Thymus (tissue), 11 donors: Measurements from ENCODE around the gene ZNF554. TPM values are rescaled to one million over a fixed set of nuclear protein-coding genes. Genes with fewer than 3 reads are reported as not detected.

Experiments
- DNase-seq, 9 donors: peaks; one replicate each; pipeline ENCODE4 v3.0.0-alpha.2; 2013; ENCODE audit warnings: low spot score in 9 of 9, low read depth in 6 of 9, missing footprints in 1 of 9
- H3K27ac ChIP-seq, 2 donors: one replicate each; pipeline ENCODE4 v1.5.1; 2013; ENCODE audit warnings: control low read depth in 1 of 2, low read depth in 1 of 2, low read length in 1 of 2, mild to moderate bottlenecking in 1 of 2, moderate library complexity in 1 of 2
- H3K27me3 ChIP-seq, 2 donors: one replicate each; pipeline ENCODE4 v1.5.1; 2013; ENCODE audit warnings: low read length in 1 of 2; ENCODE audit not compliant: control insufficient read depth in 2 of 2, insufficient read depth in 1 of 2
- H3K36me3 ChIP-seq, 2 donors: one replicate each; pipeline ENCODE4 v1.5.1; 2013; ENCODE audit warnings: low read length in 1 of 2, mild to moderate bottlenecking in 1 of 2, moderate library complexity in 1 of 2; ENCODE audit not compliant: control insufficient read depth in 2 of 2, insufficient read depth in 2 of 2
- H3K4me1 ChIP-seq, 2 donors: one replicate each; pipeline ENCODE4 v1.5.1; 2013; ENCODE audit warnings: low read length in 2 of 2; ENCODE audit not compliant: control insufficient read depth in 2 of 2, insufficient read depth in 2 of 2
- H3K4me3 ChIP-seq, 2 donors: one replicate each; pipeline ENCODE4 v1.5.1; 2013; ENCODE audit warnings: low read length in 2 of 2, control low read depth in 1 of 2, mild to moderate bottlenecking in 1 of 2
- H3K9me3 ChIP-seq, 2 donors: one replicate each; pipeline ENCODE4 v1.5.1; 2013; ENCODE audit warnings: low read length in 1 of 2, mild to moderate bottlenecking in 1 of 2; ENCODE audit not compliant: control insufficient read depth in 2 of 2, insufficient read depth in 1 of 2
- WGBS: extraction: QIAGEN DNeasy Blood & Tissue Kit; methylation state at CpG from one replicate; pipeline ENCODE4 v1.1.7; 2013; 5-methylcytosine and 5-hydroxymethylcytosine counted together
- polyA plus RNA-seq: library from polyadenylated mRNA; stranded (reverse); fragments of 200-250 nt; gene quantifications from one replicate; pipeline ENCODE4 v1.2.3, GENCODE V29; 2013
- total RNA-seq: library from RNA; stranded (reverse); fragments of 120-200 nt; gene quantifications from one replicate; pipeline ENCODE4 v1.2.4, GENCODE V29; 2013
- donor health status: healthy.

Gene ZNF554
- total and polyA plus RNA-seq, 2 donors, result 4.4 to 7.1 TPM

DNA sequence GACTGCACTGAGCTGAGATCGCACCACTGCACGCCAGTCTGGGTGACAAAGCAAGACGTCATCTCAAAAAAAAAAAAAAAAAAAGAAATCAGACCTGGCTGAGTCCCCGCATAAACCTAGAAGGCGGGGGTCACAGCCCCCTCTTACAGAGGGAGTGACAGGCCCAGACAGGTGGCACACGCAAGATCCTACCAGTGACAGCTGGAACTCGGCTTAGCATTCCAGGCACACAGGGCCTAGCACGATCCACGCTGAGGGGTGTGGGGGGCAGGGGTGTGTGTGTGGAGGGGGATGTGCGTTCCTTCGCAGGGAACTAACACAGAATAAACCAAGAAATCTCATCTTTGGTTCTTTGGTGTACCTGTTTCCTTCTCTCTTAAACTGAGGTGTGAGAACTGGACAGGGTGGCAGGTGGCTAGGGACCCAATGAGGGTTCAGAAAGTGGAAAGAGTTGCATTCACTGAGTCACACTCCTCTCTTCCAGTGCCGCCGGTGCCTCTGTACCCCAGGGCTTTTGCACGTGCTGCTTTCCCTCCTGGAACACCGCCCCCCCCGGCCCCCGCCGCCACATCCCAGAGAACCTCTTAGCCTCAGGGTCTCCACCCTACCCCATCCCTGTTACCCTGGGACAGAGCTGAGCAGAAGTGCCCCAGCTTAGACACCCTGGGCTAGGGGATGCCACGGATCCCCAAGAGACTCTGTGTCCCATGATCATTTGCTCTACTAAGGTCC, 41.5 kb upstream of the ZNF554 start:
- Histone ChIP-seq H3K36me3 (peaks cover 32 to 44% of the 10 kb centered on the region in 2 donors), H3K27me3 (no peaks in the 10 kb centered on the region), H3K4me3 (no peak overlapping the region), H3K9me3 (no peaks in the 10 kb centered on the region), H3K4me1 (peaks cover 32 to 42% of the 10 kb centered on the region in 2 donors), H3K27ac (no peak overlapping the region)
- DNase-seq, result no peak
- WGBS, result 94% methylated on average over 19 of the region's 19 CpGs

DNA sequence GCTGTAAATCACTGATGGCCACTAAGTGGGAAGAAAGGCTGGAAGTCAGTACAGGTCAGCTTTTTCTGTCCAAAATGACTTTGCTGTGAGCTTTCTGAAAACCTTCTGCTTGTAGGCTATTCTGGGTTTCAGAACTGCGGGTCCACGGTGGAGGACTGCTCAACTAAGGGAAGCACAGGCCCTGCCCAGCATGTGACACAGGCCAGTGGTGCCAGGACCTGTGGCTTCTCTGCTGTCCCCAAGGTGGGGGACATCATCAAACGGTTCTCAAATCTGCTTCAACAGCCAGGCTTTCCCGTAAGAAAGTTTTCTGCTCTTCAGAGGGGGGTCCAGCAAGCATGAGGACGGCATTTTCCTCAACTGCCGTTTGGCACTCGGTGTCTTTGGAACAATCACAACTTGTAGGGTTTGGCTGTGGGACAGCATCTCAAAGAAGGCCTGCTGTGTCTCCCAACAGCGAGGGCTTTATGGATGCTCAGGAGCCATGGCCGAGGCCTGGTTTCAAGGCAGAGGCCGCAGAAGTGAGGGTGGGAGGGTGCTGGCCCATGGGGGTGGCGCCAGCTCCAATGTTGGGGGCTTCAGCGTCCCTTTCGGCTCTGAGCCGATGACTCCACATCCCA, 40.4 kb upstream of the ZNF554 start:
- Histone ChIP-seq H3K9me3 (no peaks in the 10 kb centered on the region), H3K4me1 (peaks cover 38 to 53% of the 10 kb centered on the region in 2 donors), H3K4me3 (no peak overlapping the region), H3K36me3 (peaks cover 27 to 41% of the 10 kb centered on the region in 2 donors), H3K27ac (no peak overlapping the region), H3K27me3 (no peaks in the 10 kb centered on the region)
- 96% methylated on average over 14 of the region's 14 CpGs for WGBS
- DNase-seq, result no peak

DNA sequence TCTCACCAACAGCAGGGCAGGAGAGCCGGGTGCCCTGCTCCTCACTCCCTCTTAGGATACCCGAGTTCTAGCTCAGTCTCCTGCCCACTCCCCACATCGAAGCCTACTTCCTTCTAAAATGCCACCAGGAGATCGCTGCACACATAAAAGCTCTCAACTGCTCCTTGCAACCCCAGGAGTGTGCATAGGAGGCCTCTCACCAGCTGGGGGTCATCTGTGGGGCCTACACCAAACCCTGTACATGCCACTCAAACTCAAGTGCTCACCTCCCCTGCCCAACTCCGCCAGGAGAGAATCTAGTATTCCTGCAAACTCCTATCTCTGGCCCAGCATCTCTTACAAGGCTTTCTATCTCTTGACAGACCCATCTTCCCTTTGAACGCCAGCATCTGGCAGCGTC, 39.4 kb upstream of the ZNF554 start:
- no peak for DNase-seq
- whole genome bisulfite sequencing, result 97% methylated on average over 7 of the region's 7 CpGs
- Histone ChIP-seq H3K4me3 (no peak overlapping the region), H3K4me1 (peaks cover 40 to 57% of the 10 kb centered on the region in 2 donors), H3K9me3 (peaks cover 0 to 5% of the 10 kb centered on the region in 2 donors), H3K36me3 (peaks cover 17 to 37% of the 10 kb centered on the region in 2 donors), H3K27me3 (no peaks in the 10 kb centered on the region), H3K27ac (no peak overlapping the region)

DNA sequence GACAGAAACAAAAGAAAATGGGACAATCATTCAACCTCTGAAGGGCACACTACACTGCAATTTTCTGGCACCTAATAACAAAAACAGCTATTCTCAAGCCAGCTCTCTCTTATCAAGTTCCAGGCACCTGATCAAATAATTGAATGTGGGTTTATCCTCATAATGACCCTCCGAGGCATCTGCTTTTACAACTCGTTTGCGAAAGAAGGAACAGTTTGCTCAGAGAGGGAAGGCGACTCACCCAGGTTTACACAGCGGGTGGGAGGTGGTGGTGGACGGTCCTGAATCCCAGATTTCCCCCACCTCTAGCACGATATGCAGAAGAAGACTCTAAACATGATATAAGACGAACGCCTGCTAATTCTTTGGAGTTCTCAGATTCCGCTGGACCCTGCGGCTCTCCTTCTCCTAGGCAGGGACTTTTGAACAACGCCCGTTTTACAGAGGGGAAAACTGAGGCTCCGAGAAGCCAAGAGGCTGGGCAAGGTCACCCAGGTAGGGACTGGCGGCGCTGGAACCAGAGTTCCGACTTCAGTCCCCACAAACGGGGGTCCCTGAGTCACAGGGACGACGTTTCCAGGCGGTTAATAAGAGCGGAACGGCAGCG, 37.2 kb upstream of the ZNF554 start:
- no peaks in the 10 kb centered on the region for H3K27me3 ChIP-seq
- peak overlapping the region; percentile 80 to 87 for H3K27ac ChIP-seq
- DNase-seq, result peak in 1 of 9 donors; percentile 15
- peak overlapping the region; percentile 67 to 99 for H3K4me3 ChIP-seq
- 5% methylated on average over 24 of the region's 24 CpGs for WGBS
- peaks cover 0 to 5% of the 10 kb centered on the region in 2 donors for H3K9me3 ChIP-seq
- H3K36me3 ChIP-seq, result peaks cover 12 to 31% of the 10 kb centered on the region in 2 donors
- H3K4me1 ChIP-seq, result peaks cover 27 to 54% of the 10 kb centered on the region in 2 donors

DNA sequence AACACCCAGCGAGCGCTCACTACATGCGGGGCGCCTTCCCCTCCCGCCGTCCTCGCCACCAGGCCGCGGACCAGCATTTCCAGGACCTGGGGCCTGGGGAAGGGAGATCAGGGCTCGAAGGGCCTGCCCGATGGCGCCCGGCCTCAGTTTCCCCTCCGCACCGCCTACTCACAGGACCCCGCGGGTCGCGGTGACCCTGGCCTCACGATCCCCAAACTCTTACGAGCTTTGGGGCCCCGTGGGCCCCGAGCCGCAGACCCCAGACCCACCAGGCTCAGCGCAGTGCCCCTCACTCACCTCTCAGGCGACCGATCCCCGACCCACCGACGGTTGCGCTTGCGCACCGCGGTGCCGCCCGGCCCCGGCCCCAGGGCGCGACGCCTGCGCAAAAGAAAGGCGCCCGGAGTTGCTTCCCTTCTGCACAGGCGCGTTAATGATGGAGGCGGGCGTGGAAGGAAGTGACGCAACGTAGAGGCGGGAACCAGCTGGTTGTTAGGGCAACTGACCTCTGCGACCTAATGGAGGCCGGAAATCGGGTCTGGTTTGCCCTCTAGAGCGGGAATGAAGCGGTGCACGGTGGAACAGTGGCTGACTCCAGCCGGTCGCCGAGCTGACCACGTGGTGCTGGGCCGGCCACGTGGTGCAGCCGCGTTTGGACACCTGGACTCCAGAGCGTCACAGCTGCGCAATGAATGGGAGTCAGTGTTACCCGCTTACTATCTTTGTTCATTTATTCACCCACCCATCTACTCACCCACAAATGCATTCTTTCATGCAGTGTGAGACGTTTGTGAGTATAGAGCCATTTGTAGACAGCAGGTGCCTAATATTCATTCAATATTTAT, 36.5 kb upstream of the ZNF554 start, which contains the start of gene SGTA:
Gene SGTA (minus strand): TSS at position 338 of the 845 bp plus-strand sequence. CDS start 14,205 bp downstream, outside the sequence.
- Histone ChIP-seq H3K4me3 (peak within 1 kb of the TSS; percentile 67 to 99), H3K27me3 (no peaks in the 10 kb centered on the region), H3K36me3 (peaks cover 8 to 33% of the 10 kb centered on the region in 2 donors), H3K9me3 (peaks cover 0 to 5% of the 10 kb centered on the region in 2 donors), H3K27ac (peak within 1 kb of the TSS; percentile 81 to 98), H3K4me1 (peaks cover 26 to 56% of the 10 kb centered on the region in 2 donors)
- DNase-seq, result peak; percentile 89 to 98 (median 95)
- 1% methylated on average over 68 of the region's 68 CpGs for WGBS

DNA sequence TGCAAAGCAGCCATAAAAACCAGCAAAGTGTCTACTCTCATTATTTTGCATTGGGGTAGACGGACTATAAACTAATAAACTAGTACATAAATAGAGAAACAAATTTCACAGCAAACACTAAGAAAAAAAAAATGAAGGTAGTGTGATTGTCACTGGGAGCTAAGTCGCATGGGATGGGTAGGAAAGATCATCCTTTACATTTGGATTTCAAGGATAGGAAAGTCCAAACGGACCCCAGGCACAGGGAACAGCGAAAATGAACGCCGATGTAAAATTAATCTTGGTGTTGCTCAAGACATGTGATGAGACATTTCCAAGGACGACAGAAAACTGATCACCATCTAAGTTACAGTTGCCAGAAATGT, 35.9 kb upstream of the ZNF554 start:
- H3K4me1 ChIP-seq, result peaks cover 26 to 56% of the 10 kb centered on the region in 2 donors
- WGBS, result 94% methylated on average over 7 of the region's 7 CpGs

DNA sequence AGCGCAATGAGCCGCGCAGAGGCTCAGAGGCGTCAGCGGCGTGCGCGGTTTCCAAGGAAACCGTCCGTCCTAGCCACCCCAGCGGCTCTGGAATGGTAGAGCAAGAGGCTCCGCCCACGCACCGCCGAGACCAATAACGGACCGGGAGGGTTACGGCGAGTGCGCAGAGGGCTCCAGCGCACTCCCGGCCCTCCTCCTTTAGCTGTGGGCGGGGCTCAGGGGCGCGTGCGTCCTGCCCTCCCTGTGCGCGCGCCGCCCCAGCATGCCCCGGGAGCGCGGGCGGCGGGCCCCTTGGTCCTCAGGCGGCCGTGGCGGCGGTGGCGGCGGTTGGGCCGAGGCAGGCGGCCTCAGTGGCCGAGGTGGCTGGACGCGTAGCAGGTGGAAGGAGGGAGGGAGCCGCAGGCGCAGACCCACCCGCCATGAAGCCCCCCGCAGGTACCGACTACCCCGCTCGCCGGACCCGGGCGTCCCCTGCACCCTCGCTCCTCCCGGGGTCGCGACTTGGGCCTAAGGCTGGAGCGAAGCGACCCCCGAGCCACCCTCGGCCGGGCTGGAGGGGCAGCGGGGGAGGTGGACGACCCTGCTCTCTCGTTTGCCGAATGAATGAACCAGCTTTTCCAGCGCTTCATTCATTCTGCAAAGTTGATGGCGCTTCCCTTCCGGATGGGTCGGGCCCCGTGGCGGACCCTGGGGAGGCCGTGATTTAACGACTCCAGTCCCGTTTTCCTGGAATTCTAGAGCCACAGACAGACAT, 34.2 kb upstream of the ZNF554 start, which contains the start of gene THOP1:
Gene THOP1 (plus strand): TSS at position 260 of the 754 bp plus-strand sequence. CDS start 160 bp downstream, at position 420.
- DNase-seq, result peak; percentile 92 to 100 (median 99)
- Histone ChIP-seq H3K27me3 (no peaks in the 10 kb centered on the region), H3K27ac (peak within 1 kb of the TSS; percentile 86 to 98), H3K4me1 (peaks cover 23 to 52% of the 10 kb centered on the region in 2 donors), H3K36me3 (peaks cover 8 to 24% of the 10 kb centered on the region in 2 donors), H3K9me3 (peaks cover 0 to 5% of the 10 kb centered on the region in 2 donors), H3K4me3 (peak within 1 kb of the TSS; percentile 89 to 93)
- under 1% methylated on average over 78 of the region's 78 CpGs for WGBS

More for the DNA sequence above, 35.9 kb upstream of the ZNF554 start:
- H3K27me3 ChIP-seq, result no peaks in the 10 kb centered on the region
- peaks cover 8 to 29% of the 10 kb centered on the region in 2 donors for H3K36me3 ChIP-seq
- H3K9me3 ChIP-seq, result peaks cover 0 to 5% of the 10 kb centered on the region in 2 donors
- DNase-seq, result no peak
- H3K4me3 ChIP-seq, result peak overlapping the region; percentile 67 to 99
- peak overlapping the region; percentile 81 to 98 for H3K27ac ChIP-seq

DNA sequence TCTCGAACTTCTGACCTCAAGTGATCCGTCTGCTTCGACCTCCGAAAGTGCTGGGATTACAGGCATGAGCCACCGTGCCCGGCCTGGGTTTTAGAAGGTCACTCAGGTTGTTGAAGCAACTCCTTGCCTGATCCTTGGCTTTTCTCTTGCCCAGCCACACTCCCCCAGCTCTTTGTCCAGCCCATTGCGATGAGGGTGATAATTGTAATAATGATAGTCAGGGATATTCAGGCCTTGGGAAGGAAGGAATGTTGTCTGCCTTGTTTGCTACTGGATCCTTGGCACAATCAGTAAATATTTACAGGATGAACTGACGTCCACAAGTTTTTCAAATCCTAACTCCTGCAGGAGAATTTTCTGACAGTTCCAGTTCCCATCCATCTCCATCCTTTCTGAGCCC, 32.6 kb upstream of the ZNF554 start:
- Histone ChIP-seq H3K4me3 (no peak overlapping the region), H3K36me3 (peaks cover 21 to 32% of the 10 kb centered on the region in 2 donors), H3K27me3 (no peaks in the 10 kb centered on the region), H3K9me3 (peaks cover 0 to 5% of the 10 kb centered on the region in 2 donors), H3K4me1 (peaks cover 11 to 35% of the 10 kb centered on the region in 2 donors), H3K27ac (no peak overlapping the region)
- WGBS, result 95% methylated on average over 8 of the region's 8 CpGs
- no peak for DNase-seq
